Transverse colon (tissue), 3 donors: Measurements from ENCODE around the gene USP2.

Experiments used
- POLR2A ChIP-seq: fragments of 450-650 bp; IDR thresholded peaks from one replicate; pipeline ENCODE4 v1.6.1; 2016; ENCODE audit warnings: antibody characterized with exemption, mild to moderate bottlenecking, moderate library complexity
- POLR2AphosphoS5 ChIP-seq, 3 donors: sonication (generic); formaldehyde crosslinking; IDR thresholded peaks; one replicate each; pipeline ENCODE4 v1.6.1; 2016; ENCODE audit warnings: antibody characterized with exemption in 3 of 3

GRCh38 chr11:119307219-119307618 lies 74.3 kb downstream of the USP2 start:
- TF ChIP-seq POLR2A (no peak), POLR2AphosphoS5 (IDR thresholded peaks at IDR 0.05) (no peak)
